HG03139 (cell line): ENCODE measurements around the gene ZNF724.
A peak's percentile ranks its signal among the peaks of the same experiment; 100 is the strongest.
"Not testable (repeated sequence)": the region's sequence is repeated elsewhere in the genome, so short reads cannot be mapped to it uniquely, and the experiment has no call there.

Experiments
- ATAC-seq: cut with Tn5 transposase; IDR thresholded peaks from one replicate; pipeline ENCODE4 v1.9.1; 2021; ENCODE audit not compliant: unreplicated experiment

Gene ZNF724

GRCh38 chr19:23249911-23250649 is at the start of gene ZNF724:
ZNF724 (minus strand) TSS chr19:23250394; CDS start chr19:23250242, 152 bp downstream.
- ATAC-seq = peak; percentile 97

GRCh38 chr19:23294141-23294540 is 43.9 kb upstream of the ZNF724 start:
- ATAC-seq = no peak

- ATAC-seq = not testable (repeated sequence)
These were observed 39.8 kb upstream of the ZNF724 start for GRCh38 chr19:23289966-23290365.

DNA sequence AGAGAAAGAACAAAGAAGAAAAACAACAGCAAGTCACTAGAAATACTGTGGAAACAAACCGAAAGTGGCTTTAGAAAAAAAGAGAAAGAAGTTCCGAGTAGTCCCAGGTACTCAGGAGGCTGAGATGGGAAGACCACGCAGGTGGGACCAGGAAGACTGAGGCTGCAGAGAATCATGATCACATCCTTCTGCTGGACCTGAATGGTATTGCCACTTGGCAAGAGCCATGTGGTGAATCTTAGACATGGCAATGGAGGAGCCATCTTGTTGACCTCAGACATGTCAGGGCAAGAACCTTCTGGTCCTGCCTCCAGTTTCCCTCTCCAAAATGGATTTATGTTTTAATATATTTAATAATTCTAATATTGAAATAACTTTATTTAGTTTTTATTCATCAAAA is 37.4 kb upstream of the ZNF724 start:
- ATAC-seq = no peak

DNA sequence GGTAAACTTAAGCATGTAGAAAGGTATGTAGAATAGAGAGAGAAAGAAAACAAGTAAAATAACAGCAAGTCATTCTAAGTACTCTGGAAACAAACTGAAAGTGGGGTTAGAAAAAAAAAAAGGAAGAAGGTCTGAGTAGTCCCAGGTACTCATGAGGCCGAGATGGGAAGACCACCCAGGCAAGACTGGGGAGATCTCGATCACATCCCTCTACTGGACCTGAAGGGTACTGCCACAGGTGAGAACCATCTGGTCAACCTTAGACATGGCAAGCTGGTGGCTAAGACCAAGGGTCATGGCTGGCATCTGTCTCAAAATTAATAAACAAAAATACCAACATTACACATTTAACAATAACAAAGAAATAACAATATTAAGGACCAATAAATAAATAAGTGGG is 36.3 kb upstream of the ZNF724 start:
- no peak for ATAC-seq

GRCh38 chr19:23285948-23286347 is 35.8 kb upstream of the ZNF724 start:
- no peak for ATAC-seq

GRCh38 chr19:23285326-23285725 is 35.1 kb upstream of the ZNF724 start:
- ATAC-seq = not testable (repeated sequence)

GRCh38 chr19:23283925-23284324 is 33.7 kb upstream of the ZNF724 start:
- ATAC-seq = no peak

DNA sequence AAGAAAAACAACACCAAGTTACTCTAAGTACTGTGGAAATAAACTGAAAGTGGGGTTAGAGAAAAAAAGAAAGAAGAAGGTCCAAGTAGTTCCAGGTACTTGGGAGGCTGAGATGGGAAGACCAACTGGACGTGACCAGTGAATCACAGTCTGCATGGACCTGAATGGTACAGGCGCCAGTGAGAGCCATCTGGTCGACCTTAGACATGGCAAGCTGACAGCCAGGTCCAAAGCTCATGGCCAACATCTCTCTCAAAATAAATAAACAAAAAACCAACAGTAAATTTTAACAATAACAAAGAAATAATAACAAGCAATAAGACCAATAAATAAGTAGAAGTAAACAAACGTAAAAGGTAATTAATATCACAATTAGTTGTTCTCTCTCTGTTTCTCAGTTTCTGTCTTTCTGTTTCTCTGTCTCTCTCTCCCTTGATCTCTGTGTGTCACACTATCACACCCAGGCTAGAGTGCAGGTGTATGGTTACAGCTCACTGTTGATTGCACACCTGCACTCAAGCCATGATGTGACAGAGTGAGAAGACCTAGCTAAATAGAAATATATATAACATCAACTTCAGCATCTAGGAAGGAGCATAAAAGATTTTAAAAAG is 31.6 kb upstream of the ZNF724 start:
- ATAC-seq = no peak

DNA sequence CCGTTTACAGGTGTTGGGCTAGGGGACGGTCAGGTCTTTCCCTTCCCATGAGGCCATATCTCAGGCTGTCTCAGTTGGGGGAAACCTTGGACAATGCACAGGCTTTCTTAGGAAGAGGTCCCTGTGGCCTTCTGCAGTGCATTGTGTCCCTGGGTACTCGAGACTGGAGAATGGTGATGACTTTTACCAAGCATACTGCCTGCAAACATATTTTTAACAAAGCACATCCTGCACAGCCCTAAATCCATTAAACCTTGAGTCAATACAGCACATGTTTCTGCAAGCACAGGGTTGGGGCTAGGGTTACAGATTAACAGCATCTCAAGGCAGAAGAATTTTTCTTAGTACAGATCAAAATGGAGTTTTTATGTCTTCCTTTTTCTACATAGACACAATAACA is 27.9 kb upstream of the ZNF724 start:
- not testable (repeated sequence) for ATAC-seq

GRCh38 chr19:23273590-23274412 is 23.6 kb upstream of the ZNF724 start:
- peak; percentile 98 for ATAC-seq

GRCh38 chr19:23273022-23273589 is 22.9 kb upstream of the ZNF724 start:
- no peak for ATAC-seq

- ATAC-seq = no peak
These were observed 13.8 kb upstream of the ZNF724 start for GRCh38 chr19:23263870-23264590.

GRCh38 chr19:23263396-23263795 is 13.2 kb upstream of the ZNF724 start:
- ATAC-seq = no peak

DNA sequence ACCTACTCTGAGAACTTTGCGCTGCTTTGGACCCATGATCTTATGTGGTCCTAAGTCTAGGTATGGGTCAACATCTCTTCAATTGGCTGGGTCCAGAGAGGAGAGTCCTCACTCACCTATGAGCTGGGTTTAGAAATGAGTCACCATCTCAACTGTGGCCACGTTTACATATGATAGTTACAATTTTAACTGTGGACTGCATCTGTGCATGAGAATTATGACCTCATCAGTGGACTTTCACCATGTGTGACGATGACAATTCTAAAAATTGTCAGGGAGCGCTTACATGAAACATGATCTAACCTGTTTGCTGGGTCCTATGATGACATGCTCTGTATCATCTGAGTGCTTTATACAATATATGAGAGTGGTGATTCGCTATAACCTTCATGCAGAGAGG is 12.7 kb upstream of the ZNF724 start:
- ATAC-seq = no peak

DNA sequence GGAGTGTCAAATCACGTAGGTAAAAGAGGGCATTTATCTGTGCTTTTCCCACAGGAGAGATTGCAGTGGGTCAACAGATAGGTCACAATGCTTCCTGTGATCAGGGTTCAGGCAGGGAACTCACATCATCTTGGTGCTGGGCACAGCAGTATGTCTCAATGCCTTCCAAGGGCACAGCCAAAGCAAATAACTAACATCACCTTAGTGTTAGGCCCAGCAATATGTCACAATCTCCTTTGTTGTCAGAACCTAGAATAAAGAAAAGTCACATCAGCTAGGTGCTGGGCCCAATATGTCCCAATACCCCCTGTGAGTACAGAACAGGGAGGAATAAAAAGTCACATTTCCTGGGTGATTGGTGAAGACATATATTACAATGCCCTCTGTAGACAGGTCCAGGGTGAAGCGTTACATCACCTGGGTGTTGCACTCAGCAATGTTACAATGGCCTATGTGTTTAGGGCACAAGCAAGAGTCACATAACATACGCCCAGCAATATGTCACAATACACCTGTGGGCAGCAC is 11.4 kb upstream of the ZNF724 start:
- ATAC-seq = no peak

DNA sequence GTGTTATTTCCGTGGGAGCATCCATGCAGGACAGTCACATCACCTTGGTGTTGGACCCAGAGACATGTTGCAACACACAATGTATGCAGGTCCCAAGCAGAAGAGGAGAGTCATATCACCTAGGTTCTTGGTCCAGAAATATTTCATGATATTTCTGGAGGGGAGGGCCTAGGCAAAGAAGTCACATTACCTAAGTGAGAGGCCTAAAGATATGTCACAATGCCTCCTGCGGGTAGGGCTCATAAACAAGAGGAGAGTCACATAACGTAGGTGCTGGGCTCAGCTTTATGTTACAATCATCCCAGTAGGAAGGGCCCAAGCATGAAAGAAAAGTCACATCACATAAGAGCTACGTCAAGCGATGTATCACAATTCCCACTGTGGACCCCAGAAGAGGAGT is 10.8 kb upstream of the ZNF724 start:
- no peak for ATAC-seq

DNA sequence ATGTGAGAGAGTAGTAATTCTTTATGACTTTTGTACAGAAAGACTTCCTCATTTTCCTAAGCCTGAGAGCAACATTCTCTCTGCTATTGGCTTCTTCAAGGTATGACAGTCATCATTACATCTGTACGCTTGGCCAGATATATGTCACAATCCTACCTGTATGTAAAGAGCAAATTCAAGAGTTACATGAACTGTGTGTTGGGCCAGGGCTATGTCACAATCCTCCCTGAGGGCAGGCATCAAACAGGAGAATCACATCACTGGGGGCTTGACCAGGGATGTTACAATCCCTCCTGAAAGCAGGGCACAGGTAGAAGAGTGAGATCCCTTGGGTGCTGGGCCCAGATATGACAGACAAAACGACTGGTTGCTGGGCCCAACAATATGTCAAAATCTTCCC is 9.8 kb upstream of the ZNF724 start:
- no peak for ATAC-seq

DNA sequence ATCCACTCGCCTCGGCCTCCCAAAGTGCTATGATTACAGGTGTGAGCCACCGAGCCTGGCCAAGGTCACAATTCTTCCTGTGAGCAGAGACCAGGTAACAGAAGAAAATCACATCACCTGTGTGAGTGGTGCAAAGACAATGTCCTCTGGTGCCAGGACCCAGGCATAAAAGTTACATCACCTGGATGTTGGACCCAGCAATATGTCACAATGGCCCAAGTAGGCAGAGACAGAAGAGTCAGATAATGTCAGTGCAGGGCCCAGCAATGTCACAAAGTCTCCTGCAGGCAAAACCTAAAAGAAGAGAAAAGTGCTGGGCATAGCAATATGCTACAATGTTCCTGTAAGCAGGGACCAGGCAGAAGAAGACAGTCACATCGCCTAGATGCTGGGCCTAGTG is 5.5 kb upstream of the ZNF724 start:
- no peak for ATAC-seq

GRCh38 chr19:23254141-23254910 is 4.1 kb upstream of the ZNF724 start:
- no peak for ATAC-seq
